ENCODE data around the gene AMOT. TPM values are rescaled to one million over a fixed set of nuclear protein-coding genes. Genes with fewer than 3 reads are reported as not detected.

Gene AMOT
- total RNA-seq, 1 experiment from 2014 or later, result 0.58 TPM

DNA sequence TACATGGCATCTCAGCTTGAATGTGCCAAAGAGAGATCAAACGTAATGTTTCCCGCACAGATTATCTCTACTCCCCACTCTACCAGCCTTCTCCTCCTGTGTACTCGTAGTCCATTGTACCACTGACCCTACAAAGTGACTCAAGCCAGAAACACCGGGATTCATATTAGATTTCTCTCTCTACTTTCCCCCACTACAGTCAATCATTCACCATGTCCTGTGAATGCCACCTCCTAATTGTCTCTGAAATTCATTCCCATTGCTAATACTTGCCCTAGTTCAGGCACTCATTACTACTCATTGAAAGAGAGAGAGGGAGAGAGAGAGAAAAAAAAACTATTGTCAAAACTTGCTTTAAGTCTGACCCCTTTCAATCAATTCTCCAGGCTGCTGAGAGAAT lies 82.7 kb downstream of the AMOT start:
- Histone ChIP-seq H3K27me3 (ENCODE audit: low read length) (no peaks in the 10 kb centered on the region), H3K36me3 (ENCODE audit: low read depth, low read length) (no peaks in the 10 kb centered on the region), H3K27ac (ENCODE audit: low read length) (no peak overlapping the region), H4K20me1 (ENCODE audit: low read length) (no peaks in the 10 kb centered on the region), H3K9ac (ENCODE audit: low read length) (no peak overlapping the region), H3K79me2 (ENCODE audit: low read length) (no peaks in the 10 kb centered on the region), H2AFZ (ENCODE audit: low read length) (no peak overlapping the region), H3K4me1 (ENCODE audit: insufficient read depth, low read length) (no peaks in the 10 kb centered on the region), H3K4me2 (ENCODE audit: low read length) (no peak overlapping the region), H3K9me2 (replicated peaks; ENCODE audit: low read length) (no peaks in the 10 kb centered on the region), H3K4me3 (ENCODE audit: low read length) (no peak overlapping the region), H3K9me3 (ENCODE audit: low read length) (no peaks in the 10 kb centered on the region), H3F3A (ENCODE audit: low read length, unreplicated experiment) (no peaks in the 10 kb centered on the region)
- ChIA-PET CTCF (no interaction called here), POLR2A (ENCODE audit: unreplicated experiment) (no interaction called here)
- intact Hi-C loops (cut with micrococcal nuclease), result no loop called here
- BruUV-seq (replicated peaks), result no TSS peak
- DNase-seq (no peak), ATAC-seq (no peak)
- TF ChIP-seq EZH2phosphoT487 (IDR thresholded peaks at IDR 0.05; ENCODE audit: borderline replicate concordance, low read length) (no peak), EZH2 (IDR thresholded peaks at IDR 0.05; ENCODE audit: low read length, unreplicated experiment) (no peak)
- TF ChIP-seq, protein P1, sequence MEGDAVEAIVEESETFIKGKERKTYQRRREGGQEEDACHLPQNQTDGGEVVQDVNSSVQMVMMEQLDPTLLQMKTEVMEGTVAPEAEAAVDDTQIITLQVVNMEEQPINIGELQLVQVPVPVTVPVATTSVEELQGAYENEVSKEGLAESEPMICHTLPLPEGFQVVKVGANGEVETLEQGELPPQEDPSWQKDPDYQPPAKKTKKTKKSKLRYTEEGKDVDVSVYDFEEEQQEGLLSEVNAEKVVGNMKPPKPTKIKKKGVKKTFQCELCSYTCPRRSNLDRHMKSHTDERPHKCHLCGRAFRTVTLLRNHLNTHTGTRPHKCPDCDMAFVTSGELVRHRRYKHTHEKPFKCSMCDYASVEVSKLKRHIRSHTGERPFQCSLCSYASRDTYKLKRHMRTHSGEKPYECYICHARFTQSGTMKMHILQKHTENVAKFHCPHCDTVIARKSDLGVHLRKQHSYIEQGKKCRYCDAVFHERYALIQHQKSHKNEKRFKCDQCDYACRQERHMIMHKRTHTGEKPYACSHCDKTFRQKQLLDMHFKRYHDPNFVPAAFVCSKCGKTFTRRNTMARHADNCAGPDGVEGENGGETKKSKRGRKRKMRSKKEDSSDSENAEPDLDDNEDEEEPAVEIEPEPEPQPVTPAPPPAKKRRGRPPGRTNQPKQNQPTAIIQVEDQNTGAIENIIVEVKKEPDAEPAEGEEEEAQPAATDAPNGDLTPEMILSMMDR (conservative IDR thresholded peaks at IDR 0.05; ENCODE audit: low read depth, low read length), result no peak

DNA sequence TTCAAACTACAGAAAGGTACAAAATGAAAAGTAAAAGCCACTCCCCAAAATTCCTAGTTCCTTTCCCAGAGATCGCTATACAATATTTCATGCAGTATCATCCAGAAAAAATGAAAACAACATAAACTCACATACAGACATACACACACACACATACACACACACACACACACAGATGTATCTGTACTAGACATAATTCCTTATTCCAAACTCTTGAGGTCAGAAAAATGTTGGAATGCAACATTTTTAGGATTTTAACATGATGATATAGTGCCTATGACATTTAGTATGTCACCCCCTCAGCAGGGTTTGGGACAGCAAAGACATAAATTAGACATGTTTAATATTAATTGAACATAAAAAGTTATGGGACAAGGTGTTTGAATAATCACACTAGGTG lies 87.5 kb downstream of the AMOT start:
- no peak overlapping the region for H3K27ac ChIP-seq (ENCODE audit: low read length)
- ATAC-seq, result no peak
- no peaks in the 10 kb centered on the region for H3K9me2 ChIP-seq (replicated peaks; ENCODE audit: low read length)
- TF ChIP-seq EZH2phosphoT487 (IDR thresholded peaks at IDR 0.05; ENCODE audit: borderline replicate concordance, low read length), result no peak
- TF ChIP-seq, protein P1 (conservative IDR thresholded peaks at IDR 0.05; ENCODE audit: low read depth, low read length), result no peak
- TF ChIP-seq EZH2 (IDR thresholded peaks at IDR 0.05; ENCODE audit: low read length, unreplicated experiment), result no peak
- no peak for DNase-seq
- BruUV-seq (replicated peaks), result no TSS peak
- no peaks in the 10 kb centered on the region for H4K20me1 ChIP-seq (ENCODE audit: low read length)
- H3F3A ChIP-seq (ENCODE audit: low read length, unreplicated experiment), result no peaks in the 10 kb centered on the region
- H2AFZ ChIP-seq (ENCODE audit: low read length), result no peak overlapping the region
- no peaks in the 10 kb centered on the region for H3K36me3 ChIP-seq (ENCODE audit: low read depth, low read length)
- no peak overlapping the region for H3K4me2 ChIP-seq (ENCODE audit: low read length)
- H3K4me3 ChIP-seq (ENCODE audit: low read length), result no peak overlapping the region
- H3K9me3 ChIP-seq (ENCODE audit: low read length), result no peaks in the 10 kb centered on the region
- CTCF ChIA-PET, result no interaction called here
- H3K79me2 ChIP-seq (ENCODE audit: low read length), result no peaks in the 10 kb centered on the region
- POLR2A ChIA-PET (ENCODE audit: unreplicated experiment), result no interaction called here
- H3K4me1 ChIP-seq (ENCODE audit: insufficient read depth, low read length), result no peaks in the 10 kb centered on the region
- H3K9ac ChIP-seq (ENCODE audit: low read length), result no peak overlapping the region
- intact Hi-C loops (cut with micrococcal nuclease), result no loop called here
- no peaks in the 10 kb centered on the region for H3K27me3 ChIP-seq (ENCODE audit: low read length)

DNA sequence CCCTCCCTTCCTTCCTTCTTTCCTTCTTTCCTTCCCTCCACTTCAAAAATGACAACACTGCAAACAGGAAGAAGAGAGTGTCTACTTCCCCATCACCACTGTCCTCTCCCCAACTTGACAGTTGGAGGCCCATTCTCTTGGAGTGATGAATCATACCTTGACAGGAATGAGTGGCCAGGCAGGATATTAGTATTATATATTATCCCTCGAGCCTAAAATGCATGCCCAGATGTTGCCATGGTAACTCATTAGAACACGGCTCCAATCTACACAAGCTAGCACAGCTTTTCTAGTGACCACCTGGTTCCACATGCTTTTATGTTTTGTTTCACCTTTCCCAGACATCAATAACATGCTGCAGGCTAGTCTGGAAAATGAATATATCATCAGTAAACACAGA lies 89.6 kb downstream of the AMOT start:
- ATAC-seq, result no peak

More for the DNA sequence above, 89.6 kb downstream of the AMOT start:
- H2AFZ ChIP-seq (ENCODE audit: low read length), result no peak overlapping the region
- H3K4me3 ChIP-seq (ENCODE audit: low read length), result no peak overlapping the region
- H3F3A ChIP-seq (ENCODE audit: low read length, unreplicated experiment), result no peaks in the 10 kb centered on the region
- DNase-seq, result no peak
- ChIA-PET CTCF (no interaction called here), POLR2A (ENCODE audit: unreplicated experiment) (no interaction called here)
- no peaks in the 10 kb centered on the region for H3K4me1 ChIP-seq (ENCODE audit: insufficient read depth, low read length)
- H3K9me3 ChIP-seq (ENCODE audit: low read length), result no peaks in the 10 kb centered on the region
- no peaks in the 10 kb centered on the region for H3K36me3 ChIP-seq (ENCODE audit: low read depth, low read length)
- H3K9ac ChIP-seq (ENCODE audit: low read length), result no peak overlapping the region
- H3K4me2 ChIP-seq (ENCODE audit: low read length), result no peak overlapping the region
- TF ChIP-seq, protein P1 (conservative IDR thresholded peaks at IDR 0.05; ENCODE audit: low read depth, low read length), result no peak
- TF ChIP-seq EZH2 (IDR thresholded peaks at IDR 0.05; ENCODE audit: low read length, unreplicated experiment) (no peak), EZH2phosphoT487 (IDR thresholded peaks at IDR 0.05; ENCODE audit: borderline replicate concordance, low read length) (no peak)
- no peaks in the 10 kb centered on the region for H3K27me3 ChIP-seq (ENCODE audit: low read length)
- BruUV-seq (replicated peaks), result no TSS peak
- H3K79me2 ChIP-seq (ENCODE audit: low read length), result no peaks in the 10 kb centered on the region
- no peak overlapping the region for H3K27ac ChIP-seq (ENCODE audit: low read length)
- intact Hi-C loops (cut with micrococcal nuclease), result no loop called here
- no peaks in the 10 kb centered on the region for H4K20me1 ChIP-seq (ENCODE audit: low read length)
- no peaks in the 10 kb centered on the region for H3K9me2 ChIP-seq (replicated peaks; ENCODE audit: low read length)

Measured in PC-3 (cell line).